GM12875 (cell line): ENCODE measurements around the gene C16orf90.
"Not testable (repeated sequence)": the region's sequence is repeated elsewhere in the genome, so short reads cannot be mapped to it uniquely, and the experiment has no call there.

ENCODE experiments used
- H3K4me3 ChIP-seq: one replicate; pipeline ENCODE4 v1.5.1; 2011; ENCODE audit warnings: low read depth, low read length, control low read depth
- TF ChIP-seq, protein P1 (sequence below): IDR thresholded peaks from 2 replicates; pipeline ENCODE4 v1.5.1; 2011; ENCODE audit warnings: low read depth, mild to moderate bottlenecking, control low read depth, inconsistent platforms, low read length, moderate library complexity, borderline replicate concordance; ENCODE audit not compliant: insufficient read depth

The C16orf90 gene

DNA sequence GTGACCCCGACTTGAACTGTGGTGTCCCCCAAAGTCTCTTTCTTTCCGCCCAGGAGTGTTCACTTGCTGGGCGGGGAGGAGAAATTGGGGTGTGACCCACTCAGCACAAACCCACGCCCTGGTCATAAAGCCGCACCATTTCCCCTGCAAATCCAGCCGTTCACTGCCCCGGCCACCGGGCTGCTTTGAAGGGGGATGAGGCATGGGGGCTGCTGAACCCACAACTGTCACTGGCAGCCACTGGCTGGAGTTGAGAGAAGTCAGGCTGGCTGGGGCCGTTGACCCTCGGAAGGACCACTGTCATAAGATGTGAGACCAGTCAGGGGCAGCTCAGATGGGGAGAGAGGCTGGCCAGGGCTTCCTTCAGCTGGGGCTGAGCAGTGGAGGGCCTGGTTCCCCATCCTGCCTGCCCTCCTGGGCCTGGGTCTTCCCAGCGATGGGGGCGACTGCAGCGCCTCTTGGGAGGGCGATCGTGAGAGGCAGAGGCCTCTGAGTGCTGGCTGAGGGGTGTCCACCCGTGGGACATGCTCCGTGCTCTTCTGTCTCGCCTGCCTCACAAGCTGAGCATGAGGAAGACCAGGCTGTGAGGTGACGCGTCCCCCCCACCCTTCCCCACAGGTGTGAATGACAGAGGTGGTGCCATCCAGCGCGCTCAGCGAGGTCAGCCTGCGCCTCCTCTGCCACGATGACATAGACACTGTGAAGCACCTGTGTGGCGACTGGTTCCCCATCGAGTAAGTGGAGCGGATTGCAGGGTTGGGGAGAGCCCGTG lies 19.5 kb downstream of the C16orf90 start:
- no peak overlapping the region for H3K4me3 ChIP-seq
- TF ChIP-seq, protein P1, sequence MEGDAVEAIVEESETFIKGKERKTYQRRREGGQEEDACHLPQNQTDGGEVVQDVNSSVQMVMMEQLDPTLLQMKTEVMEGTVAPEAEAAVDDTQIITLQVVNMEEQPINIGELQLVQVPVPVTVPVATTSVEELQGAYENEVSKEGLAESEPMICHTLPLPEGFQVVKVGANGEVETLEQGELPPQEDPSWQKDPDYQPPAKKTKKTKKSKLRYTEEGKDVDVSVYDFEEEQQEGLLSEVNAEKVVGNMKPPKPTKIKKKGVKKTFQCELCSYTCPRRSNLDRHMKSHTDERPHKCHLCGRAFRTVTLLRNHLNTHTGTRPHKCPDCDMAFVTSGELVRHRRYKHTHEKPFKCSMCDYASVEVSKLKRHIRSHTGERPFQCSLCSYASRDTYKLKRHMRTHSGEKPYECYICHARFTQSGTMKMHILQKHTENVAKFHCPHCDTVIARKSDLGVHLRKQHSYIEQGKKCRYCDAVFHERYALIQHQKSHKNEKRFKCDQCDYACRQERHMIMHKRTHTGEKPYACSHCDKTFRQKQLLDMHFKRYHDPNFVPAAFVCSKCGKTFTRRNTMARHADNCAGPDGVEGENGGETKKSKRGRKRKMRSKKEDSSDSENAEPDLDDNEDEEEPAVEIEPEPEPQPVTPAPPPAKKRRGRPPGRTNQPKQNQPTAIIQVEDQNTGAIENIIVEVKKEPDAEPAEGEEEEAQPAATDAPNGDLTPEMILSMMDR = no peak

DNA sequence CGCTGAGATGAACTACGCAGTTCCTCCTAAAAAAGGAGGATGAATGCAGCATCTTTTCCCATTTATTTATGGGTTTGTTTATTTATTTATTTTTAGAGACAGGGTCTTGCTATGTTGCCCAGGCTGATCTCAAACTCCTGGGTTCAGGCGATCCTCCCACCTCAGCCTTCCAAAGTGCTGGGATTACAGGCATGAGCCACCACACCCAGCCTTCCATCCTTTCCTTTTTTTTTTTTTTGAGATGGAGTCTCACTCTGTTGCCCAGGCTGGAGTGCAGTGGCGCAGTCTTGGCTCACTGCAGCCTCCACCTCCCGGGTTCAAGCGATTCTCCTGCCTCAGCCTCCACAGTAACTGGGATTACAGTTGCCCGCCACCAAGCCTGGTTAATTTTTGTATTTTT lies 20.4 kb downstream of the C16orf90 start:
- not testable (repeated sequence) for H3K4me3 ChIP-seq

DNA sequence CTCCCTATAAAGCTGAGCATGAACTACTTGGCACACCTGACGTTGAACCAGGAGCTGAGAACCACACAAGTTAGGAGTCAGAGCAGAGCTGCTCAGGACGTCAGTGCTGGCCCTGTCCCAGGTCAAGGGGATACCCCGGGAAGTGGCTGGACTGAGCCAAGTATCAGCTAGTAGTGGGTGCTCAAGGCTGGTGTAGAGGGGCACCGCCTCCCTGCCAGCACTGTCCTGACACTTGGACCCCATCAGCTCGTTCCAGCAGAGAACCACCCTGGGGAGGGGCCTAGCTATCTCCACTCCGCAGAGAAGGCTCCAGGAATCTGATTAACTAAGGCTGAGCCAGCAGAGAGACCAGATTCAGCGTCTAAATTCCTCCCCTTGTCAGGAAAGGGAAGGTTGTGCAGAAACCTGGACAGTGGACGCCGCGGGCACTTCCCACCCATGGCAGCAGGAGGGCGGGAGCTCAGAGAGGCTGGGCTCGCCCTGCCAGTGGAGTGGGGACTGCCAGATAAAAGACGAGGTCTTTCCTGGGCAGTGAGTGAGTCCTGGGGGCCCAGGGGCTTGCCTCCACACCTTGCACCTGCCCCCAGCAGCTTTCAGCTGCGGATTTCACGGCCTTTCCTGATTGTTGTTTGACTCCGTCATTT lies 21.0 kb downstream of the C16orf90 start:
- TF ChIP-seq, protein P1 = no peak

DNA sequence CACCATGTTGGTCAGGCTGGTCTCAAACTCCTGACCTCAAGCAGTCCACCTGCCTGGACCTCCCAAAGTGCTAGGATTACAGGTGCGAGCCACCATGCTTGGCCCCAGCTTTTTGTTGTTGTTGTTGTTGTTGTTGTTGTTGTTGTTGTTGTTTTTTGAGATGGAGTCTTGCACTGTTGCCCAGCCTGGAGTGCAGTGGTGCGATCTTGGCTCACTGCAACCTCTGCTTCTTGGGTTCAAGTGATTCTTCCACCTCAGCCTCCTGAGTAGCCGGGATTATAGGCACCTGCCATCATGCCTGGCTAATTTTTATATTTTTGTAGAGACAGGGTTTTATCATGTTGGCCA lies 21.7 kb downstream of the C16orf90 start:
- not testable (repeated sequence) for H3K4me3 ChIP-seq

More for the DNA sequence above, 21.0 kb downstream of the C16orf90 start:
- H3K4me3 ChIP-seq = no peak overlapping the region

DNA sequence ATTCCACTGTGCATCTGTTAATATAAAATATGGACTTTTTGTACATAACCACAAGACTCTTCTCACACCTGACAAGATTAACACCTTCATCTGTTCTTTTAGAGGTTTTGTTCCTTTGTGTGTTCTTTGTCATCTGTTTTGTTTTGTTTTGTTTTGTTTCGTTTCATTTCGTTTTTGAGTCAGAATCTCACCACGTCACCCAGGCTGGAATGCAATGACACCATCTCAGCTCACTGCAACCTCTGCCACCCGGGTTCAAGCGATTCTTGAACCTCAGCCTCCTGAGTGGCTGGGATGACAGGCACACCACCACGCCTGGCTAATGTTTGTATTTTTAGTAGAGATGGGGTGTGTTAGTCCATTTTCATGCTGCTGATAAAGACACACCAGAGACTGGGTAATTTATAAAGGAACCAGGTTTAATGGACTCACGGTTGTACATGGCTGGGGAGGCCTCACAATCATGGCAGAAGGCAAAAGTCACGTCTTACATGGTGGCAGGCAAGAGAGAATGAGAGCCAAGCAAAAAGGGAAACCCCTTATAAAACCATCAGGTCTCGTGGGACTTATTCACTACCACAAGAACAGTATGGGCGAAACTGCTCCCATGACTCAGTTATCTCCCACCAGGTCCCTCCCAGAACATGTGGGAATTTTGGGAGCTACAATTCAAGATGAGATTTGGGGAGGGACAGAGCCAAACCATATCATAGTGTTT lies 22.3 kb downstream of the C16orf90 start:
- TF ChIP-seq, protein P1 = no peak
- no peak overlapping the region for H3K4me3 ChIP-seq

DNA sequence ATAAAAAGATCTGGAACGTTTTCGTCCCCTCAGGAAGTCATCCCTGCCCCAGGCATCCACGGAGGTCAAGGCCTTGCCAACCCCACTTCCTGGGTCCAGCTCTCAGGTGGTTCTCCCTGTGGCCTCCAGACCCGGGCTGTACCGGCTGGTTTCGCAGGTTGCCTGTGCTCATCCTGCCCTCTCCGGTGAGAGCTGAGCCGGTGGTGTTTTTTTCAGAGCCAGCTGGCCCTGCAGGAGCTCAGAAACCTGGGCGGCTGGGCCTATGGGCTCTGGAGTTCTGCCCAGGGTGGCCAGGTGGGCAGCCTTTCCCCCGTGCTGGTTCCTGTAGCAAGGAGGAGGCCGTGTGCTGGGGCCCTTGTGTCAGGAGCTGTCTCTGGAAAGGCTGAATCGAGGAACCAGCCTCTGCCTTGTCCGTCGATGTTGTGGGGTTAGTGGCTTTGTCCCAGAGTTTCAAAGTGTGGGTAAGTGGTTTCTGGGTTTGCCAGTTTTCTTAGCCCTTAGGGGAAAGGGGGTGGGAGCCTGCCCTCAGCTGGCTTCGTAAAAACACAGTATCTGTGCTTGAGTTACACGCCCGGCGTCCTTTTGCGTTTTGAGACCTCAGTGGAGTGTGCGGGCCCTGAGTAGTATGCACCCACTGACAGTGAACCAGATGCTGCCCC lies 23.6 kb downstream of the C16orf90 start:
- H3K4me3 ChIP-seq = no peak overlapping the region
- TF ChIP-seq, protein P1 = no peak

DNA sequence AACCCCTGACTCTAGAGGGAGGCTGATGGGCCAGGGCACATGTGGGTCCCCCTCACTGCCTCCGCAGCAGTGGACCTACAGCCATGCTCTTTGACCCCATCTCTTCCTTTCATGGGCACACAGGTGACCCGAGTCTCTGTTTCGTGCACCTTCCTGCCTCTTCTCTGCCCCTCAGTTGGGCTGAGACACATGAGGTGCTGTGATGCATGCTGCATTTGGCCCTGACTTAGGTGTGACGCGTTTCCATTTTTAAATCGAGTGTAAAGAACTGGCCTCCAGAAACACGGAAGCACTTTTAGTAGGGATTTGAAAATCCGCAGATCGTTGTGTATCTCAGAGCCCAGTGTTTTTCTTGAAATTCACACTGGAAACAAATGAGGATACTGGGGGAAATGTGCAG lies 24.6 kb downstream of the C16orf90 start:
- H3K4me3 ChIP-seq = no peak overlapping the region
- TF ChIP-seq, protein P1 = no peak
